ENCODE measurements around the gene GLCE.

- TF ChIP-seq CTCF (IDR thresholded peaks at IDR 0.05) (no peak), POLR2A (IDR thresholded peaks at IDR 0.05) (no peak)
Observed at GRCh38 chr15:69131362-69132220, 28.8 kb upstream of the GLCE start.

Measured in esophagus squamous epithelium (tissue), 4 donors.